DND-41 (cell line): Measurements from ENCODE around the gene PEX19.

Experiments used
- ATAC-seq: fragments of 200-7000 bp; cut with Tn5 transposase; 3 replicates; pipeline ENCODE4 v1.9.1; 2021; ENCODE audit warnings: low read depth; ENCODE audit not compliant: insufficient read depth
- DNase-seq: peaks from one replicate; pipeline ENCODE4 v3.0.0-alpha.2; 2020
- H2AFZ ChIP-seq: 2 replicates; pipeline ENCODE4 v1.6.0; 2012; ENCODE audit warnings: low read depth, low read length
- H3K27ac ChIP-seq: 2 replicates; pipeline ENCODE4 v1.5.1; 2012; ENCODE audit warnings: low read length, inconsistent platforms
- H3K27me3 ChIP-seq: fragments of 200-600 bp; sonication (generic); 2 replicates; pipeline ENCODE4 v1.6.0; 2012; ENCODE audit warnings: low read length, mild to moderate bottlenecking, inconsistent platforms; ENCODE audit not compliant: insufficient read depth, poor library complexity
- H3K36me3 ChIP-seq: 2 replicates; pipeline ENCODE4 v1.5.1; 2012; ENCODE audit warnings: low read length, inconsistent platforms; ENCODE audit not compliant: insufficient read depth
- H3K4me1 ChIP-seq: 2 replicates; pipeline ENCODE4 v1.5.1; 2012; ENCODE audit warnings: mild to moderate bottlenecking, low read length; ENCODE audit not compliant: insufficient read depth
- H3K4me2 ChIP-seq: 2 replicates; pipeline ENCODE4 v1.6.0; 2012; ENCODE audit warnings: mild to moderate bottlenecking, moderate library complexity, low read length, inconsistent platforms; ENCODE audit not compliant: insufficient read depth
- H3K4me3 ChIP-seq, 2 experiments: fragments of 200-600 bp in 1 of 2; shearing (Covaris generic) in 1 of 2; 2 replicates each; pipeline ENCODE4 v1.5.1; 2012 to 2016; ENCODE audit warnings: inconsistent platforms in 2 of 2, low read length in 2 of 2, mild to moderate bottlenecking in 2 of 2, low read depth in 1 of 2, moderate library complexity in 1 of 2
- H3K79me2 ChIP-seq: 2 replicates; pipeline ENCODE4 v1.6.0; 2012; ENCODE audit warnings: low read length, inconsistent platforms; ENCODE audit not compliant: insufficient read depth
- H3K9ac ChIP-seq: 2 replicates; pipeline ENCODE4 v1.6.0; 2012; ENCODE audit warnings: low read depth, mild to moderate bottlenecking, inconsistent platforms, low read length, moderate library complexity
- H3K9me3 ChIP-seq: 2 replicates; pipeline ENCODE4 v1.5.1; 2012; ENCODE audit warnings: low read length, moderate library complexity, mild to moderate bottlenecking, inconsistent platforms; ENCODE audit not compliant: insufficient read depth, severe bottlenecking
- H4K20me1 ChIP-seq: 2 replicates; pipeline ENCODE4 v1.6.0; 2012; ENCODE audit warnings: low read length; ENCODE audit not compliant: insufficient read depth
- EZH2 ChIP-seq: IDR thresholded peaks from 3 replicates; pipeline ENCODE4 v1.6.1; 2012; ENCODE audit warnings: borderline replicate concordance, low read depth, mild to moderate bottlenecking, moderate library complexity, low read length, inconsistent platforms; ENCODE audit not compliant: severe bottlenecking
- TF ChIP-seq, protein P1 (sequence below): IDR thresholded peaks from 2 replicates; pipeline ENCODE4 v1.5.1; 2012; ENCODE audit warnings: borderline replicate concordance, low read length, moderate library complexity, mild to moderate bottlenecking; ENCODE audit not compliant: poor library complexity, severe bottlenecking; ENCODE audit errors: extremely low read depth

The PEX19 gene, protein sequence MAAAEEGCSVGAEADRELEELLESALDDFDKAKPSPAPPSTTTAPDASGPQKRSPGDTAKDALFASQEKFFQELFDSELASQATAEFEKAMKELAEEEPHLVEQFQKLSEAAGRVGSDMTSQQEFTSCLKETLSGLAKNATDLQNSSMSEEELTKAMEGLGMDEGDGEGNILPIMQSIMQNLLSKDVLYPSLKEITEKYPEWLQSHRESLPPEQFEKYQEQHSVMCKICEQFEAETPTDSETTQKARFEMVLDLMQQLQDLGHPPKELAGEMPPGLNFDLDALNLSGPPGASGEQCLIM

DNA sequence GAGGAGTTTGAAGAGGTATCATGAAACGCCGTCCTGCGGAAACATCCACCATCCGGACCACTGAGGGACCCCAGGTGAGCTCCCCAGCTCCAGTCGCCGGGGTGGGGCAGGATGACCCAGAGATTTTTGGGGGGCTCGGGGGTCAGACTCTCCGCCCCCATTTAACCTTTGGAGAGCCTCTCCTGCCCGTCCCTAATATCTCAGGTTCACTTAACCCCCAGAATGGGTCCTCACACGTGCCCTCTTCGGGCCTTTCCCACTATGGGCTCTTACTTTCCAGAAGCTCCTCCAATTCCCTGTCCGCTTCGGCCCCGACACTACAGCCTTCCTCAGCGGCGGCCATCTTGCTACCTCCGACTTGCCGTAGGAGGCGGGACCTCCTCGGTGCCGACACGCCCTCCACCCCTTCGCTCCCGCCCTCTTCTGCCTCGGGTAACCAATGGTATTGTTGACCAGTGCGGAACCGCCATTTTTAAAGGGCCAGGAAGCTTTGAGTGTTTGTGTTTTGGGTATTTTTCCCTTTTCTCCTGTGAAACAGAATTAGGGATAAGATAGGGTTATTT, at the start of gene PEX19:
PEX19 (minus strand) TSS at position 352 of the 563 bp plus-strand sequence; CDS start at position 343, 9 bp downstream.
- H3K9ac ChIP-seq: peak within 1 kb of the TSS; percentile 91
- ATAC-seq (peak; percentile 99), DNase-seq (peak; percentile 95)
- peaks cover 17% of the 10 kb centered on the region for H3K79me2 ChIP-seq
- H2AFZ ChIP-seq: peak within 1 kb of the TSS; percentile 92
- peak within 1 kb of the TSS; percentile 82 for H3K4me3 ChIP-seq
- H3K27ac ChIP-seq: peak within 1 kb of the TSS; percentile 82
- no peaks in the 10 kb centered on the region for H3K27me3 ChIP-seq
- H3K4me2 ChIP-seq: peak within 1 kb of the TSS; percentile 99
- no peaks in the 10 kb centered on the region for H3K9me3 ChIP-seq
- H3K4me1 ChIP-seq: peaks cover 26% of the 10 kb centered on the region
- H4K20me1 ChIP-seq: no peaks in the 10 kb centered on the region
- TF ChIP-seq EZH2: no peak
- TF ChIP-seq, protein P1, sequence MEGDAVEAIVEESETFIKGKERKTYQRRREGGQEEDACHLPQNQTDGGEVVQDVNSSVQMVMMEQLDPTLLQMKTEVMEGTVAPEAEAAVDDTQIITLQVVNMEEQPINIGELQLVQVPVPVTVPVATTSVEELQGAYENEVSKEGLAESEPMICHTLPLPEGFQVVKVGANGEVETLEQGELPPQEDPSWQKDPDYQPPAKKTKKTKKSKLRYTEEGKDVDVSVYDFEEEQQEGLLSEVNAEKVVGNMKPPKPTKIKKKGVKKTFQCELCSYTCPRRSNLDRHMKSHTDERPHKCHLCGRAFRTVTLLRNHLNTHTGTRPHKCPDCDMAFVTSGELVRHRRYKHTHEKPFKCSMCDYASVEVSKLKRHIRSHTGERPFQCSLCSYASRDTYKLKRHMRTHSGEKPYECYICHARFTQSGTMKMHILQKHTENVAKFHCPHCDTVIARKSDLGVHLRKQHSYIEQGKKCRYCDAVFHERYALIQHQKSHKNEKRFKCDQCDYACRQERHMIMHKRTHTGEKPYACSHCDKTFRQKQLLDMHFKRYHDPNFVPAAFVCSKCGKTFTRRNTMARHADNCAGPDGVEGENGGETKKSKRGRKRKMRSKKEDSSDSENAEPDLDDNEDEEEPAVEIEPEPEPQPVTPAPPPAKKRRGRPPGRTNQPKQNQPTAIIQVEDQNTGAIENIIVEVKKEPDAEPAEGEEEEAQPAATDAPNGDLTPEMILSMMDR: no peak
- peaks cover 39% of the 10 kb centered on the region for H3K36me3 ChIP-seq

DNA sequence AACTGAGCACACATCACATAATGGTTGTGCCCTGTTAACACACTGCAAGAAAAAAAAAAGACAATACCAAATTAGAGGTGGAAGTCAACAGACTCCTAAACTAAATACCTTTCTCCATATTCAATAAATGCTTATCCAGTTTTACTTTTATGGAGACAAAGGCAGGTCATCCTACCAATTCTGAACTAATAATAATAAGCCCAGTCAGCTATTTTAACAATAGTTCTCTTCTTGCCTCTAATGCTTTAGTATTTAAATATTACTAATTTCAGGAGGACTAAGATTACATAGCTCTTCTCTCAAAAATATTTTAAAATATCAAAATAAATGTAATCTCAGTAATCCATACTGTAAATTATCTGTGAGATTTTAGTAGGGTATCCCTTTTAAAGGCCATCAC, 47.6 kb upstream of the PEX19 start:
- TF ChIP-seq, protein P1: no peak
- no peak for TF ChIP-seq EZH2
- ATAC-seq (no peak), DNase-seq (no peak)
- Histone ChIP-seq H3K4me2 (no peak overlapping the region), H2AFZ (no peak overlapping the region), H3K4me1 (no peaks in the 10 kb centered on the region), H3K4me3 (no peak overlapping the region), H3K79me2 (peaks cover 3% of the 10 kb centered on the region; the same call in 1 of the 2 replicates), H3K27me3 (no peaks in the 10 kb centered on the region), H3K9me3 (no peaks in the 10 kb centered on the region), H3K9ac (no peak overlapping the region), H3K36me3 (peaks cover 81% of the 10 kb centered on the region), H3K27ac (no peak overlapping the region), H4K20me1 (no peaks in the 10 kb centered on the region)

DNA sequence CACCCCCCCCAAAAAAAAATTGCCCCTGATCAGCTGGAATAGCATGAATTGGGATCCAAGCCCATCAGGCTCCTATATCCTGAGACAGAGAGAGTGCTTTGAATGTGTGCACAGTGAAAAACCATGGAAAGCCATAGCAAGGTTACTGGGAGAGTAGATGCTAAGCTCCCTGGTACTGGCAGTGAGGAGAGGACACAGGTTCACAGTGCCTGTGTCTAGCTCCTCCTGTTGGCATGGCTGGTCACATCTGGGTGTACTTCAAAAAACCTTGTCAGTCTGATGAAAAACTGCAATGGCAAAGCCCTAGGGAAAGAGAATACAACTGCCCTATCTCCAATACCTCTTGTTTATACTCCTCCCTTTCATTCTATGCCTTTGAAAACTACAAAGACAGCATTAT, 45.2 kb upstream of the PEX19 start:
- Histone ChIP-seq H4K20me1 (no peaks in the 10 kb centered on the region), H2AFZ (no peak overlapping the region), H3K27ac (no peak overlapping the region), H3K36me3 (peaks cover 97% of the 10 kb centered on the region), H3K9ac (no peak overlapping the region), H3K4me1 (no peaks in the 10 kb centered on the region), H3K4me2 (no peak overlapping the region), H3K79me2 (no peaks in the 10 kb centered on the region), H3K27me3 (no peaks in the 10 kb centered on the region), H3K9me3 (no peaks in the 10 kb centered on the region), H3K4me3 (no peak overlapping the region)
- DNase-seq (no peak), ATAC-seq (no peak)
- TF ChIP-seq, protein P1: no peak
- TF ChIP-seq EZH2: no peak
